Measurements from ENCODE around the gene DNA2.

- TF ChIP-seq CTCF (IDR thresholded peaks at IDR 0.05): no peak
- no peak for TF ChIP-seq POLR2AphosphoS5 (IDR thresholded peaks at IDR 0.05)
- TF ChIP-seq POLR2A (IDR thresholded peaks at IDR 0.05): no peak
Observed at GRCh38 chr10:68471586-68472408, at the start of gene DNA2.

Measured in breast epithelium (tissue), 3 donors.